8988T (cell line): ENCODE results near the gene ETS1.

Experiments
- DNase-seq: peaks from one replicate; pipeline ENCODE4 v3.0.0; 2011

ETS1 gene

DNA sequence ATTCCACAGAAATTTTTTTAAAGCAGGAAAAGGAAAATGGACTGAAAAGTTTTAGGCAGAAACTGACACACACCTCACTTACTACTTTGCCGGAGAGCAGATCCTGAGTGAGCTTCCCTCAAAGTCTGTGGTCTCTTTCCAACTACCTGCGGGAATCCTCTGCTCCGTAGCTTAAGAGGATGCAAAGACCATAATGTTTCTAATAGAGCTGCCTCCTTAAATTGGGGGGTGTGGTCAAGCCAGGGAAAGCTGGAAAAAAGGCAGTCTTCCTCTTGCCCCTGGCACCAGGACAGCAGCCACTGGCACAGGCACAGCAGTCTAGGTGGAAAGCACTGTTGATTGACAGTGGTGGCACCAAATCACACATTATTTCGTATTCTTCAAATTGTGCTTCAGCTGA, at the start of gene ETS1:
Gene ETS1 (minus strand): TSS at position 144 of the 400 bp plus-strand sequence. CDS start 14,428 bp downstream, outside the sequence.
- DNase-seq = no peak

- no peak for DNase-seq
Observed at GRCh38 chr11:128634395-128634794, 47.0 kb upstream of the ETS1 start.

- DNase-seq = no peak
Observed at GRCh38 chr11:128633384-128633965, 46.1 kb upstream of the ETS1 start.

DNA sequence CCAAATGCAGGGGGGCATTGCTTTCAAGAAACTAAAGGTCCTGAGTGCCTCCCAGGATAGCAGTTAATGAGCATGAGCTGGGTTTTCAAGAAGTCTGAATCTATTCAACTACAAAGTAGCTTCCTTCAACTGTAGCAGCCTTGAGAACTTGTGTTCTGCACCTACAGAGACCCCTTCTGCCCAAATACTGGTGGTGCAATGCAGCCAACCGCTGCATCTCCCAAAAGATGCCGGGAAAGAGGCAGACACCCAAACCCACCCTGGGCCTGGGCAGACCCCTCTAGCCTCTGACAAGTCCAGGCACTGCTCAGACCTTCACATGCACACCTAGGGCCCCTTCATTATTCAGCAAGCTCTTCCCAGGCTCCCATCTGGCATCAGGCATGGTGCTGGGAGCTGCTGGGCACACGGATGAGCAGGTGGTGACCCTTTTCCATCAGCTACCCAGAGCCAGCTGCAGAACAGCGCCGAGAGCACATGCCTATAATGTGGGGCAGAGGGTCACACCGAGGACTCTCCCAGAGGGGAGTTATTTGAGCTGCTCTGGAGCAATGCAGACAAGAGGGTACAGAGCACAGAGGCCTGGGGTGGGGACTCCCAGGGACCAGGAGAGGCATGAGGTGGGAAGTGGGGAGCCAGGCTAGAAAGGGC, 44.9 kb upstream of the ETS1 start:
- DNase-seq = no peak

- DNase-seq = peak; percentile 59
Observed at GRCh38 chr11:128630367-128631230, 43.2 kb upstream of the ETS1 start.

- DNase-seq = no peak
Observed at GRCh38 chr11:128629516-128630106, 42.3 kb upstream of the ETS1 start.

GRCh38 chr11:128628686-128629085, 41.3 kb upstream of the ETS1 start:
- no peak for DNase-seq

DNA sequence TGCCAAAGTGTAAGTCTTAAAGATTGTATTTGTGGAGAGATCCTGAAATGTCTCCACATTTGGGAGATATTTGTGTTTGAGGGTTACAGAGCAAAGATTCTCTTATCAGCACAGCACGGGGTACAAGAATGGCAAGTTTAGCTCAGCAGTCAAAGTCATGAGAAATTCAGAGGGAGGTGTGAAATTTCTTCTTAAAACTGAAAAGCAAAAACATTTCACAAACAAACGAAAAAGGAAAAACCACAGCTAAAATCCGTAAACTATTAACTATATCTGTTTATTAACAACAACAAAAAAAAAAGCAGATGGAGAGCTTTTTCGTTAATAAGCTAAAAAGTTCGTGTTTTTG, 40.9 kb upstream of the ETS1 start:
- DNase-seq = no peak

GRCh38 chr11:128627666-128628324, 40.4 kb upstream of the ETS1 start:
- no peak for DNase-seq

GRCh38 chr11:128626913-128627665, 39.7 kb upstream of the ETS1 start:
- no peak for DNase-seq

DNA sequence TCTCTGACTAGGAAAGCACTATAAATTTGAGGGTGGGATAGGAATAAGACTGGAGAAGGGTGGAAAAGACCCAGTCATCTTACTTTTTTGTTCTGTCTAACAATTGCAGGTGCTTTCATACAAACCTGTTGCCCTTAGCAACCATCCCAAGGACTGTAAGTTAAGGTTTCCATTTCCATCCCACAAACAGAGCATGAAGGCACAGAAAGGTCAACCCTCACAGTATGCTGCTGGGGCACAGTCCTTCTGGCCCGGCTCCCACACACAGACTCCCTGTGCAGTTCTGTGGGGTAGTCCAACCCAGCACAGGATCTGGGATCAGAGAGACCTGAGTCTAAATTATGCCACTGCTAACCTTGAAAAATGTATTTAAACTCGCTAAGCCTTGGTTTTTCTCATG, 38.4 kb upstream of the ETS1 start:
- DNase-seq = no peak

DNA sequence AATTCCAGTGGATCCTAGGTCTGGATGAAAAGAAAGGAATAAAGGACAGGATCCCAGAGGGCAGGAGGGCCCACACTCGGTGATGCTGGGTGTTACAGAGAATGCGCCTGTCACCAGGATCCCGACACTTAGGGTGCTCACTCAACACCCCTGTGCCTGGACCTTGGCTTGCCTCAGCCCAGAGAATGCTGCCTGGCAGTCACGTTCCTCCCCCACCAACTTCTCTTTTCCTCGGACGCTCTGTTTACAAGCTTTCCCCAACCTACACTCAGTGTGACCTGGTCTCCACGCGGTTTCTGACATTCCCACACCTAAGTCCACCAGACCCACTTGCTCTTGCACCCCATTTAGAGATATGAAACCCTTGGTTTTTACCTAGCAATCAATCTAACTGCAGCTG, 38.0 kb upstream of the ETS1 start:
- no peak for DNase-seq

DNA sequence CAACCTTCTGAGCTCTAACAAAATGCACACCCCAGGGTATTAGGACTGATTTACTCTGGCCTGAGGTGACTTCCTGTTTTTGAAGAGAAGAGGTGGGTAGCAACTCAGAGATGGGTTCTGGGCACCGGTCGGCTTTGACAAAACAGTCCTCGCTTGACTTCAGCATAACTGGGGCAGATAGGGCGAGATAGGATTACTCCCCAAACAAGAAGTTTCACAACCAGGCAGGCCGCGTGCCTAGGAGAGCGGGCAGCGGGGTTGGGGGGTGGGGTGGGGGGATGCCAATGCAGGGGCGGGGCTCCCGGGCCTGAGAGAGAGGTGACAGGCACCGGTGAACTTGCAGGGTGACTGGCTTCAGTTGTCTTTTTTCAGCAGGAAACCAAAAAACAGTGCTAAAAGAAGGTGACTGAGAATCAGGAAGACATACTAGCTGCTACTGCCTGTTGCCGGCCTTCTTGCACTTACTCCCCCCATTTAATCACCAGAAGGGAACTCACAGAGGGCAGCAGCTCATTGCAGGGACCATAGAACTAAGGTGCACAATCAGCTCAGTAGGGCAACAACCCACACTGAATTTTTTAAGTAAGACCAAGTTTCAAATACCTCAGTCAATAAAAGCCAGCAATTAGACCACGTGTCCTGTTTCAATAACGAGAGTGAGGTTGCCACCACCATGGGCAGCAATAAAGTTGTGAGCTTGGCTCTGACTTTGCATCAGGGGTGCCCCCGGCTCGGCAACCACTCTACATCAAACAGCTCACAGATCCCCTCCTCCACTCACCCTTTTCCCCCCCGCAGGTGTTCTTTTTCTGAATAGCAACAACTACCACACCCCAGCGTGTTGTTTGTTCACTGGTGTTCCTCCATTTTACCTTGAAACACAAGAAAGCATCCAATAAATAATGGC, 37.2 kb upstream of the ETS1 start:
- no peak for DNase-seq

- no peak for DNase-seq
Observed at GRCh38 chr11:128623091-128623490, 35.7 kb upstream of the ETS1 start.

DNA sequence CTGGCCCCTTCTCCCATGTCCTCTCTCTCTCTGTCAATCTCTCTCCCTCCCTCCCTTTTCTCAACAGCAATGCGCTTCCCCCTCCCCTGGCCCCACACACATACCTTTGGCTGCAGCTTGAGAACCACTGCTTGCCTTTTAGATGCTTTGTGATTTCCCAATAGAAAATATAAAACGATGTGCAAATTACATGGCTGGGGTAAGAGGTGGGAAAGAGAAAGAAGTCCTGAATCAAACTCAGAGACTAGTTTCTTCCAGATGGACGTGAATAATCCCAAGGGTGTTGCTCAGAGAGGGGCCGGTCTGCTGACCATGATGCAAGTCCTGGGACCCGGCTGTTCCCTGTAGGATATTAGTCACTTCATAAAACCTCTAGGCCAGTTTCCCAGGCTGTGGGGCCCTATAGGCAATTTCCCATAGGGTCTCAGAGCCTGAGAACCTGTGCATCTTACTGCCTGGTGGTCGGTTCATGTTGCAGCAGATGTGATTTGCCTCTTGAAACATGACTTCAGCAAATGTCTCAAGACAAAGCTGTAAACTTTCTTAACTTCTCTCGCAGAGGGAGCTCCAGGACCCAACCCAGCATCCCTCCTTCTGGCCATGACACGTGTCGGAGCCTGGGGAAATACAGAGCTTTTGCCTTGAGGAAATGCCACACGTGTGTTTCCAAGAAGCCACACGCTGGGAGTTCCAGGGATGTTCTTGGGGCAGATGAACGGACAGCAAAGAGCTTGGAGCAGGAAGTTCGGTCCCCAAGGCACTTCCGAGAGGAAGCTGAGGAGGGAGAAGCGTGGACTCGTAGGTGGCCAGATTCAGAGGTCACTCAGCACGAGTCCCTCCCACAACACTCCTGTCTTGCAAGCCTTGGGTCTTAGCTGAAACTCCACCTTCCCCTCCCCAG, 34.5 kb upstream of the ETS1 start:
- no peak for DNase-seq

DNA sequence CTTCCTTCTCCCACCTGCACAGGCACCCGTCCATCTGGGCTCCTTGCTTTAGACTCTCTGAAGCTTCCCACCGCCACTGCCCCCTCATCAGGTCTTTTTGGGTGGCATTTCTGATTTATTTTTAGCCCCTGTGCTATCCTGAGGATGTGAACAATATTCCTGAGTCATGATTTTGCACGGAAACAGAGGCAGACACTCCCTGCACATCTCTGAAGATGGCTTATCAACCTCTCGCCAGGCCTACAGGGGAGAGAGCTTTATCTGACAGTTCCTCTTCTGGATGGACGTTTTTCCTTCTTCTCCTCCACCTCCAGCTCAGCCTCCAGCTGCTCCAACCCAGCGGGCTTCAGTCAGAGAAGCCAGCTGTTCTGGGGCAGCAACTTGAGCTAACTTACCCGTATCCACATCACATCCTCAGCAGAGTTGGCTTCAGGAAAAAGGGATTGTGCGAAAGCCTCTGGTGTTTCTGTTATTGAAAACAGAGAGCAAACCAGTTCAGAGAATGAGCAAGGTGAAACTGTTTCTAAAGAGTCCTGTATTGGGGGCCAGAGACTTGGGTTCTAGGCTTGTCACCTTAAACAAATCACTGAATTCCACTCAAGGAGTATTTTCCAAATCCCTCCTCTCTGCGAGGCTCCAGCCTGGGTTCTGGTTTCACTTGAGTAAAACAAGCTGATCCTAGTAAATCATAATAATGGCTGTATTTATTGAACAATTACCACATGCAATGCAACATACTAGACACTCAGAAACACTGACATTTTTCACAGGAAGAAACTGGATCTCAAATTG, 33.1 kb upstream of the ETS1 start:
- DNase-seq = no peak

DNA sequence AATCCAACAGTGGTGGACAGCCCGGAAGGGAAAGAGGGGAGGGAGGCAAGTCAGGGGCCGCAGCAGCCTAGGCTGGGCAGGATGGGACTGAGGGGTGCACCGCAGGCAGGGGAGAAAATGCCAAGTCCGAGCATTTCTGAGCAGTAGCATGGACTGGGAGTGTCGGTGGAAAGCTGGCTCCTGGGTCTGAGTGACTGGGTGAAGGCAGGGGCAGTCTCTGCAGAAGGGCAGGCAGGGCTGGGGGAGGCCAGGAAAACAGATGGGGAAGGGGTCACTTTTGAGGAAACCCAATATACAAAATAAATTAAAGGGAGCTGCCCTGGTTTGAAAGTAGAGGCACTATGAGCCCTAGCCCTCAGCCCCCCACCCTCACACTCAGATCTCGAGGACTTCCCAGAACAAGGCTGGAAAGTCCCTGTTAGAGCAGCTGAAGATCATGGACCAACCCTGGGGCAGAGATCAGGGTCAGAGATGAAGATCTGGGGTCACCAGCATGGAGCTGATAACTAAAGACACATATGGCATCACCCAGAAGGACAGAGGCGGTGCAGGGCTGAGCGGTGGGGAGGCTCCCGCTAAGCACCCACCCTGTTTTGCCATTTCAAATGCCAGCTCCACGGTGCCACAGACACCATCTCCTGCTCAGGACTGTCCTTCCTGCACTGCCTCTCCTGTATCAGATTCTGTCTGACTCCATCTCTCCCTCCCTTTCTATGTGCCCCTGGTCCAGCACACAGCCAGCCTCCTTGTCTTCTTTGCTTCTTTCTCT, 32.4 kb upstream of the ETS1 start:
- DNase-seq = no peak

GRCh38 chr11:128619007-128619406, 31.6 kb upstream of the ETS1 start:
- no peak for DNase-seq

- no peak for DNase-seq
Observed at GRCh38 chr11:128618603-128619002, 31.2 kb upstream of the ETS1 start.
